Transverse colon (tissue), 4 donors: ENCODE measurements around the gene EGR1. TPM values are rescaled to one million over a fixed set of nuclear protein-coding genes. Genes with fewer than 3 reads are reported as not detected.
A peak's percentile ranks its signal among the peaks of the same experiment; 100 is the strongest.

ENCODE experiments used
- DNase-seq: peaks from one replicate; pipeline ENCODE4 v3.0.0-alpha.2; 2019
- H3K27ac ChIP-seq, 4 donors: fragments of 200-600 bp; sonication (generic); 2 replicates each; pipeline ENCODE4 v1.5.1; 2016 to 2018; ENCODE audit warnings: inconsistent platforms in 4 of 4
- H3K27me3 ChIP-seq: fragments of 200-600 bp; sonication (generic); 2 replicates; pipeline ENCODE4 v1.5.1; 2017; ENCODE audit warnings: inconsistent platforms
- H3K36me3 ChIP-seq, 4 donors: fragments of 200-600 bp; sonication (generic); 2 replicates each; pipeline ENCODE4 v1.5.1; 2017 to 2019; ENCODE audit warnings: inconsistent platforms in 4 of 4
- H3K4me1 ChIP-seq, 4 donors: fragments of 200-600 bp; sonication (generic); 2 replicates each; pipeline ENCODE4 v1.5.1; 2017 to 2020; ENCODE audit warnings: inconsistent platforms in 4 of 4
- H3K4me3 ChIP-seq, 4 donors: fragments of 200-600 bp; sonication (generic); 1 replicate in 1 of 4; 2 replicates in 3 of 4; pipeline versions ENCODE4 v1.5.1 to v1.6.1; 2017 to 2019; ENCODE audit warnings: inconsistent platforms in 4 of 4
- H3K9me3 ChIP-seq, 2 donors: fragments of 200-600 bp; sonication (generic); 2 replicates each; pipeline ENCODE4 v1.5.1; 2017 to 2019; ENCODE audit warnings: inconsistent platforms in 2 of 2
- CTCF ChIP-seq, 5 experiments: fragments of 200-600 bp in 3 of 5; fragments of 450-650 bp in 2 of 5; sonication (generic) in 3 of 5; IDR thresholded peaks; 1 replicate in 2 of 5; 2 replicates in 3 of 5; pipeline ENCODE4 v1.5.1; 2016 to 2017; ENCODE audit warnings: antibody characterized with exemption in 5 of 5, inconsistent platforms in 3 of 5, mild to moderate bottlenecking in 2 of 5, moderate library complexity in 1 of 5
- EP300 ChIP-seq: sonication (generic); formaldehyde crosslinking; IDR thresholded peaks from one replicate; pipeline ENCODE4 v1.6.1; 2017; ENCODE audit warnings: antibody characterized with exemption, low read depth
- POLR2A ChIP-seq: fragments of 450-650 bp; IDR thresholded peaks from one replicate; pipeline ENCODE4 v1.6.1; 2016; ENCODE audit warnings: antibody characterized with exemption, mild to moderate bottlenecking, moderate library complexity
- POLR2AphosphoS5 ChIP-seq, 3 donors: sonication (generic); formaldehyde crosslinking; IDR thresholded peaks; one replicate each; pipeline ENCODE4 v1.6.1; 2016; ENCODE audit warnings: antibody characterized with exemption in 3 of 3
- WGBS, 2 donors: methylation state at CpG; one replicate each; pipeline ENCODE4 v1.1.5; 2018; ENCODE audit warnings: low coverage in 1 of 2; 5-methylcytosine and 5-hydroxymethylcytosine counted together
- in situ Hi-C, 4 donors: fragments of 200-750 bp; cut with MboI; loops; one replicate each; pipeline versions ENCODE4 v1.15.0 to v1.15.1; 2017; ENCODE audit warnings: low sequenced_read_pairs in 3 of 4, low pct_ligation_motif_present in 1 of 4, low pct_unique_long_range_greater_than_20kb in 1 of 4
- intact Hi-C: fragments of 100-400 bp; cut with DNase I; formaldehyde crosslinking; loops from one replicate; pipeline ENCODE4 v1.15.1; 2023; ENCODE audit warnings: low total_unique reads
- total RNA-seq, 4 donors: library from RNA; depleted of rRNA; stranded (reverse); fragments of >200 nt; gene quantifications; one replicate each; pipeline ENCODE4 v1.1.0, GENCODE V29; 2016

EGR1 gene
- total RNA-seq, 4 donors from 2014 or later = 56.0 to 69.9 (median 65.0) TPM

- no peak for TF ChIP-seq EP300
- no peak for DNase-seq
- H3K27me3 ChIP-seq = peaks cover 13% of the 10 kb centered on the region
- WGBS, 2 donors = 77 to 93% methylated on average over 3 to 11 of the region's 11 CpGs
- peak overlapping the region in 3 of 4 donors; percentile 38 to 54 (median 42) for H3K4me3 ChIP-seq
- H3K36me3 ChIP-seq = peaks cover 0 to 35% (median 16%) of the 10 kb centered on the region in 4 donors
- in situ Hi-C loops (no loop called here), intact Hi-C loops (no loop called here)
- H3K4me1 ChIP-seq = peaks cover 4 to 17% (median 14%) of the 10 kb centered on the region in 4 donors
- no peaks in the 10 kb centered on the region for H3K9me3 ChIP-seq
- peak overlapping the region in 3 of 4 donors; percentile 58 to 75 (median 69) for H3K27ac ChIP-seq
Measured at GRCh38 chr5:138438003-138438723, 27.1 kb upstream of the EGR1 start.

- Histone ChIP-seq H3K9me3 (no peaks in the 10 kb centered on the region), H3K4me3 (peak within 1 kb of the TSS; percentile 32 to 54 (median 40)), H3K27ac (peak within 1 kb of the TSS; percentile 12 to 75 (median 64)), H3K4me1 (peaks cover 4 to 17% (median 14%) of the 10 kb centered on the region in 4 donors), H3K27me3 (peaks cover 13% of the 10 kb centered on the region), H3K36me3 (peaks cover 0 to 27% (median 14%) of the 10 kb centered on the region in 4 donors)
- intact Hi-C loops = no loop called here
- DNase-seq = peak; percentile 25
- TF ChIP-seq EP300 = no peak
- TF ChIP-seq POLR2A = no peak
- TF ChIP-seq POLR2AphosphoS5 (IDR thresholded peaks at IDR 0.05) = no peak
- no peak for TF ChIP-seq CTCF (IDR thresholded peaks at IDR 0.05)
- in situ Hi-C loops = no loop called here
- WGBS, 2 donors = 2% methylated on average over 31 of the region's 65 CpGs; no CpG with 5 or more reads in 1 of the 2 donors
Measured at GRCh38 chr5:138438724-138439476, 26.4 kb upstream of the EGR1 start, which contains the start of gene REEP2. REEP2 (plus strand) TSS chr5:138439057; CDS start chr5:138439209, 152 bp downstream.

GRCh38 chr5:138439477-138440158 is 25.7 kb upstream of the EGR1 start:
- Histone ChIP-seq H3K4me3 (peak overlapping the region; percentile 32 to 54 (median 40)), H3K36me3 (peaks cover 0 to 20% (median 10%) of the 10 kb centered on the region in 4 donors), H3K9me3 (no peaks in the 10 kb centered on the region), H3K27ac (peak overlapping the region; percentile 12 to 75 (median 64)), H3K4me1 (peaks cover 4 to 17% (median 14%) of the 10 kb centered on the region in 4 donors), H3K27me3 (peaks cover 13% of the 10 kb centered on the region)
- 16 to 43% methylated on average over 6 to 19 of the region's 20 CpGs for WGBS, 2 donors
- intact Hi-C loops = no loop called here
- no peak for DNase-seq
- no peak for TF ChIP-seq CTCF (IDR thresholded peaks at IDR 0.05)
- no peak for TF ChIP-seq POLR2AphosphoS5 (IDR thresholded peaks at IDR 0.05)
- TF ChIP-seq POLR2A = no peak
- TF ChIP-seq EP300 = no peak
- in situ Hi-C loops = no loop called here

- in situ Hi-C loops = no loop called here
- no peak for TF ChIP-seq POLR2AphosphoS5 (IDR thresholded peaks at IDR 0.05)
- TF ChIP-seq POLR2A = no peak
- TF ChIP-seq CTCF (IDR thresholded peaks at IDR 0.05) = no peak
- no peak for TF ChIP-seq EP300
- Histone ChIP-seq H3K27ac (peak overlapping the region; percentile 12 to 75 (median 64)), H3K4me3 (no peak overlapping the region), H3K4me1 (peaks cover 4 to 17% (median 14%) of the 10 kb centered on the region in 4 donors), H3K36me3 (peaks cover 0 to 12% (median 6%) of the 10 kb centered on the region in 4 donors), H3K27me3 (peaks cover 13% of the 10 kb centered on the region), H3K9me3 (no peaks in the 10 kb centered on the region)
- 60 to 80% methylated on average over 1 to 17 of the region's 17 CpGs for WGBS, 2 donors
- intact Hi-C loops = no loop called here
- no peak for DNase-seq
Measured at GRCh38 chr5:138440159-138441073, 24.9 kb upstream of the EGR1 start.
